Activated T-helper 1 cell treated with anti-CD3 and anti-CD28 coated beads, Interleukin-12 subunit alpha, Interleukin-12 subunit beta, Interleukin-2, Interleukin-4 antibody, amounts not matched to agents 30 ng/mL and 10 ng/mL and 1 ng/mL, durations not matched to agents 14 hours and 24 hours and 36 hours (primary cell): ENCODE measurements around the gene C14orf93. TPM values are rescaled to one million over a fixed set of nuclear protein-coding genes. Genes with fewer than 3 reads are reported as not detected.

Experiments
- DNase-seq: peaks from one replicate; pipeline ENCODE4 v3.0.0; 2021; ENCODE audit warnings: low spot score
- H3K27ac Mint-ChIP-seq: one replicate; pipeline ENCODE4 v1.8.0; 2021; ENCODE audit warnings: mild to moderate bottlenecking, mixed read lengths
- H3K27me3 Mint-ChIP-seq: one replicate; pipeline ENCODE4 v1.8.0; 2022; ENCODE audit warnings: mild to moderate bottlenecking, moderate library complexity, mixed read lengths; ENCODE audit not compliant: insufficient read depth
- H3K36me3 Mint-ChIP-seq: one replicate; pipeline ENCODE4 v1.8.0; 2021; ENCODE audit warnings: low read depth, mixed read lengths
- H3K4me1 Mint-ChIP-seq: one replicate; pipeline ENCODE4 v1.8.0; 2021; ENCODE audit warnings: low read depth, mixed read lengths
- H3K4me3 Mint-ChIP-seq: one replicate; pipeline ENCODE4 v1.8.0; 2021; ENCODE audit warnings: mild to moderate bottlenecking, moderate library complexity, mixed read lengths
- H3K9me3 Mint-ChIP-seq: one replicate; pipeline ENCODE4 v1.8.0; 2021; ENCODE audit warnings: mixed read lengths
- intact Hi-C: fragments of 100-400 bp; cut with micrococcal nuclease; formaldehyde crosslinking; loops from one replicate; pipeline ENCODE4 v1.15.1; 2024
- total RNA-seq: library from RNA; stranded (reverse); gene quantifications from 2 replicates; pipeline ENCODE4 v1.2.3, GENCODE V29; 2022

Gene C14orf93
- total RNA-seq, 1 donor from 2014 or later, result 7.2 TPM

- Mint-ChIP-seq H3K27ac (no peak overlapping the region), H3K9me3 (no peaks in the 10 kb centered on the region), H3K27me3 (no peaks in the 10 kb centered on the region), H3K4me3 (no peak overlapping the region), H3K4me1 (no peaks in the 10 kb centered on the region), H3K36me3 (peaks cover 5% of the 10 kb centered on the region)
- intact Hi-C loops, result loop anchor here (10.0 kb wide), 1 partner anchor 193 kb away; the partner anchor contains the start of gene SLC7A8
- no peak for DNase-seq
Observed at GRCh38 chr14:22991852-22992251, 18.1 kb downstream of the C14orf93 start.

- H3K27me3 Mint-ChIP-seq, result peaks cover 3% of the 10 kb centered on the region
- no peaks in the 10 kb centered on the region for H3K36me3 Mint-ChIP-seq
- H3K27ac Mint-ChIP-seq, result no peak overlapping the region
Observed at GRCh38 chr14:22987291-22987690, 22.7 kb downstream of the C14orf93 start.

GRCh38 chr14:22986508-22987054 lies 23.4 kb downstream of the C14orf93 start:
- H3K4me1 Mint-ChIP-seq, result no peaks in the 10 kb centered on the region
- no peaks in the 10 kb centered on the region for H3K9me3 Mint-ChIP-seq
- no peak overlapping the region for H3K27ac Mint-ChIP-seq
- H3K27me3 Mint-ChIP-seq, result peaks cover 3% of the 10 kb centered on the region
- H3K36me3 Mint-ChIP-seq, result no peaks in the 10 kb centered on the region
- peak; percentile 79 for DNase-seq
- intact Hi-C loops, result loop anchor here (1.0 kb wide), 3 partner anchors 21 to 72 kb away; partner anchors contain the start of gene PSMB5
- H3K4me3 Mint-ChIP-seq, result no peak overlapping the region

More at GRCh38 chr14:22987291-22987690, 22.7 kb downstream of the C14orf93 start:
- Mint-ChIP-seq H3K4me1 (no peaks in the 10 kb centered on the region), H3K9me3 (no peaks in the 10 kb centered on the region), H3K4me3 (no peak overlapping the region)
- DNase-seq, result no peak
- intact Hi-C loops, result no loop called here

GRCh38 chr14:22985894-22986507 lies 23.9 kb downstream of the C14orf93 start:
- no peak for DNase-seq
- Mint-ChIP-seq H3K36me3 (no peaks in the 10 kb centered on the region), H3K9me3 (no peaks in the 10 kb centered on the region), H3K4me1 (no peaks in the 10 kb centered on the region), H3K27me3 (peaks cover 3% of the 10 kb centered on the region), H3K4me3 (no peak overlapping the region), H3K27ac (no peak overlapping the region)
- intact Hi-C loops, result loop anchor here (1.0 kb wide), 3 partner anchors 21 to 72 kb away; partner anchors contain the start of gene PSMB5

- no peaks in the 10 kb centered on the region for H3K9me3 Mint-ChIP-seq
- intact Hi-C loops, result loop anchor here (5.0 kb wide), 2 partner anchors 428 to 1068 kb away; no protein-coding TSS in a partner anchor
- peaks cover 2% of the 10 kb centered on the region for H3K4me1 Mint-ChIP-seq
- H3K36me3 Mint-ChIP-seq, result no peaks in the 10 kb centered on the region
- H3K27ac Mint-ChIP-seq, result no peak overlapping the region
- H3K4me3 Mint-ChIP-seq, result no peak overlapping the region
- DNase-seq, result no peak
- peaks cover 4% of the 10 kb centered on the region for H3K27me3 Mint-ChIP-seq
Observed at GRCh38 chr14:22984959-22985658, 24.8 kb downstream of the C14orf93 start.

GRCh38 chr14:22982477-22983245 lies 27.3 kb downstream of the C14orf93 start, which contains the start of gene AJUBA:
AJUBA (minus strand) TSS chr14:22982551; CDS start chr14:22982266, 285 bp downstream.
- intact Hi-C loops, result loop anchor here (1.0 to 5.0 kb wide), 9 partner anchors 9 to 1065 kb away; partner anchors contain the start of genes HAUS4, LRP10 and PSMB5
- peak within 1 kb of the TSS; percentile 34 for H3K4me3 Mint-ChIP-seq

GRCh38 chr14:22981876-22982476 lies 28.0 kb downstream of the C14orf93 start:
- H3K9me3 Mint-ChIP-seq, result no peaks in the 10 kb centered on the region
- peak overlapping the region; percentile 34 for H3K4me3 Mint-ChIP-seq
- DNase-seq, result no peak
- H3K27me3 Mint-ChIP-seq, result peaks cover 24% of the 10 kb centered on the region
- H3K4me1 Mint-ChIP-seq, result peaks cover 9% of the 10 kb centered on the region
- no peaks in the 10 kb centered on the region for H3K36me3 Mint-ChIP-seq
- intact Hi-C loops, result loop anchor here (1.0 to 5.0 kb wide), 5 partner anchors 25 to 1065 kb away; partner anchors contain the start of genes HAUS4 and PSMB5
- no peak overlapping the region for H3K27ac Mint-ChIP-seq

More at GRCh38 chr14:22982477-22983245, 27.3 kb downstream of the C14orf93 start, which contains the start of gene AJUBA:
- Mint-ChIP-seq H3K27me3 (peaks cover 21% of the 10 kb centered on the region), H3K36me3 (no peaks in the 10 kb centered on the region), H3K9me3 (no peaks in the 10 kb centered on the region), H3K4me1 (peaks cover 9% of the 10 kb centered on the region), H3K27ac (no peak within 1 kb of the TSS)
- DNase-seq, result peak; percentile 66

- Mint-ChIP-seq H3K9me3 (no peaks in the 10 kb centered on the region), H3K4me1 (peaks cover 9% of the 10 kb centered on the region)
- no peak for DNase-seq
Observed at GRCh38 chr14:22981090-22981875, 28.7 kb downstream of the C14orf93 start.

GRCh38 chr14:22980672-22981089 lies 29.3 kb downstream of the C14orf93 start:
- DNase-seq, result no peak
- Mint-ChIP-seq H3K27me3 (peaks cover 29% of the 10 kb centered on the region), H3K9me3 (no peaks in the 10 kb centered on the region), H3K4me3 (peak overlapping the region; percentile 31), H3K36me3 (no peaks in the 10 kb centered on the region), H3K27ac (no peak overlapping the region), H3K4me1 (peaks cover 9% of the 10 kb centered on the region)
- intact Hi-C loops, result loop anchor here (1.0 to 5.0 kb wide), 3 partner anchors 321 to 1063 kb away; no protein-coding TSS in a partner anchor

More at GRCh38 chr14:22981090-22981875, 28.7 kb downstream of the C14orf93 start:
- intact Hi-C loops, result loop anchor here (5.0 kb wide), 2 partner anchors 424 to 1064 kb away; no protein-coding TSS in a partner anchor
- Mint-ChIP-seq H3K36me3 (no peaks in the 10 kb centered on the region), H3K27ac (no peak overlapping the region), H3K27me3 (peaks cover 29% of the 10 kb centered on the region), H3K4me3 (peak overlapping the region; percentile 31)

- Mint-ChIP-seq H3K27me3 (peaks cover 29% of the 10 kb centered on the region), H3K36me3 (no peaks in the 10 kb centered on the region), H3K4me3 (peak overlapping the region; percentile 45), H3K4me1 (peaks cover 9% of the 10 kb centered on the region), H3K9me3 (no peaks in the 10 kb centered on the region), H3K27ac (peak overlapping the region; percentile 1)
- intact Hi-C loops, result loop anchor here (1.0 to 5.0 kb wide), 3 partner anchors 321 to 1063 kb away; no protein-coding TSS in a partner anchor
- no peak for DNase-seq
Observed at GRCh38 chr14:22979748-22980392, 30.1 kb downstream of the C14orf93 start.
